Measurements from ENCODE around the gene QRICH1. TPM values are rescaled to one million over a fixed set of nuclear protein-coding genes. Genes with fewer than 3 reads are reported as not detected.

The QRICH1 gene
- polyA plus RNA-seq, 1 of the 3 experiments (the other 2 are of a cell fraction): 58.5 TPM

DNA sequence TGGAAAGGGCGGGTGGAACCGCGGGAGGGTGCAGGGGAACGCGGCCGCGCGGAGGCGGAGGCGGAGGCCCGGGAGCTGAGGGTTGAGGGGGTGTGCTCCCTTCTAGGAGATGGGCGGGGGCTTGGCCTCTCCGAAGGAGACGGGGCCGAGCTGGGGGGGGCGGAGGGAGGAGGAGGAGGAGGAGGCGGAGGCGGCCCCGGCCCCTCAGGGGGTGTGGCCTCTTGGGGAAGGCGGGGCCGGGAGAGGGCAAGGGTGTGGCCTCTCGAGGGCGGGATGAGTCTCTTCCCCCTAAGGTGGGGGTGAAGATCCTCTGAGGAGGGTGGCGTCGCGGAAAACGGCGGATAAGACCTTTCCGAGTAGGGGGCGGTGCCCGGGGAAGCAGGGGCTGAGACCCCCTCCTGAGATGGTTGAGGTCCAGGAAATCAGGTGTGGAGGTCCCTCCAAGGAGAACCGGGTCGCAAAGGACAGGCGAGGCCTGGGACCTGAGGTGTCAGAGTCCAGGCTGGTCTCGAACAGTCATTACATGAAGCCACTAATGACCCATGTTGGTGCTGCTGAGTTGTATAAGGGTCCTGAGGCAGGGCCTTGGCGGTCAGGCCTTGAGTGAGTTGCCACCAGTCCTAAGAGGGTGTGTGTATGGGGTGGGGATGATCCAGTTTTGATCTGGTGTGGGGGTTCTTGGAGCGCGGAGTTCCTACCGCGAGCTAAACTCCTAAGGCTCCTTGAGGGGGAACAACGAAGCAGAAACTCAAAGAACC lies 85.9 kb downstream of the QRICH1 start:
- 16% methylated on average over 29 of the region's 41 CpGs for WGBS (ENCODE audit: low lambda C conversion rate)
- TF ChIP-seq SIN3A (IDR thresholded peaks at IDR 0.05; ENCODE audit: borderline replicate concordance, low read depth, low read length): no peak
- TF ChIP-seq RXRA (IDR thresholded peaks at IDR 0.05; ENCODE audit: borderline replicate concordance, low read depth): no peak
- peak; percentile 2; the same call in 1 of the 2 replicates for TF ChIP-seq SMC3 (IDR thresholded peaks at IDR 0.05; ENCODE audit: low read depth, low read length)
- Histone ChIP-seq H3K4me3 (ENCODE audit: low read depth in 2 of 2, low read length in 1 of 2) (peak overlapping the region; percentile 78 to 97), H3K9me3 (no peaks in the 10 kb centered on the region), H3K27ac (ENCODE audit: low read depth in 2 of 2, low read length in 1 of 2) (peak overlapping the region; percentile 96 to 98), H3F3A (replicated peaks; ENCODE audit: insufficient read depth) (peaks cover 3% of the 10 kb centered on the region), H3K4me2 (peak overlapping the region; percentile 100), H3K9me2 (no peaks in the 10 kb centered on the region), H3K79me2 (ENCODE audit: insufficient read depth) (peaks cover 66% of the 10 kb centered on the region), H3K36me3 (replicated peaks in 1 of 2; ENCODE audit: control insufficient read depth in 1 of 2, insufficient read depth in 2 of 2, low read length in 1 of 2) (peaks cover 4 to 17% of the 10 kb centered on the region in 2 experiments), H3K27me3 (ENCODE audit: insufficient read depth) (no peaks in the 10 kb centered on the region), H3K9ac (peak overlapping the region; percentile 100), H4K20me1 (ENCODE audit: insufficient read depth) (peaks cover 48% of the 10 kb centered on the region), H3K4me1 (ENCODE audit: control insufficient read depth in 1 of 2, insufficient read depth in 2 of 2, low read depth in 1 of 2, low read length in 1 of 2) (peaks cover 0 to 18% of the 10 kb centered on the region in 2 experiments; a peak in 2 of 4 replicates), H2AFZ (ENCODE audit: low read depth) (peak overlapping the region; percentile 84)
- ChIA-PET CTCF (interaction anchor here (0.8 to 4.4 kb wide), 13 partner anchors 9 to 325 kb away, joined by 3 to 39 read pairs (median 5); partner anchors contain the start of genes DALRD3, IMPDH2, NDUFAF3 and P4HTM), POLR2A (interaction anchor here (0.8 to 4.4 kb wide), 12 partner anchors 9 to 462 kb away, joined by 3 to 80 read pairs (median 11); partner anchors contain the start of genes DAG1, DALRD3, IMPDH2 and IP6K2)
- DNase-seq: peak; percentile 92

DNA sequence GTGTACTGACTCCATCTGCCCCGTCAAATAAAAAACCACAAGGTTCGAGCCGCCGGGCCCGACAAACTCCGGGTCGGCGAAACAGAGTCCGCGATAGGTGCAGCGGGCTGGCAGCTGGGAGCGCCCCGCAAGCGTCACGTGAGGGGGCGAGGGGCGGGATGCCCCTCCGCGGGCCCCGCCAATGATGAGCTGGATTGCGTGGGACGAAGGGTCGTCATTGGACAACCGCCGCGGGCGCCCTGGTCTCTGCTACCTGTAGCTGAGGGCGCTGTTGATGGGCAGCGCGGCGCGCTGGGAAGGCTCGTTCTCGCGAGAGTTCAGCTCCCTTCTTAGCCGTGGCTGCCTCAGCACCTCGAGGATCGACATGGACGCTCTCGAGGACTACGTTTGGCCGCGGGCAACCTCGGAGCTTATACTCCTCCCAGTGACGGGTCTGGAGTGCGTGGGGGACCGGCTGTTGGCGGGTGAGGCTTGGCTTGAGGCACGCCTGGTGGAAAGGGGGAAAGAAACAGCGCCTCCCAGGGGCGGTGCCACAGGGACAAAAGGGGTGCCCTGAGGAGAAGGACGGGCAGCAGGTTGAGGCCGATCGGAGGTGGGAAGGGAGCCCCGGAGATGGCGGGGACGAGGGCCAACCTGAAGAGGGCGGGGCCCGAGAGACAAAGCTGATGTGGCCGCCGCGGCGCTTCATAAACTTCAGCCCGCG lies 86.7 kb downstream of the QRICH1 start, which contains the start of gene WDR6:
WDR6 (plus strand) TSS at position 324 of the 703 bp plus-strand sequence; CDS start at position 365, 41 bp downstream.
- under 1% methylated on average over 22 of the region's 65 CpGs for WGBS (ENCODE audit: low lambda C conversion rate)
- Histone ChIP-seq H3K4me2 (peak within 1 kb of the TSS; percentile 100), H4K20me1 (ENCODE audit: insufficient read depth) (peaks cover 40% of the 10 kb centered on the region), H3K9me3 (no peaks in the 10 kb centered on the region), H3K36me3 (replicated peaks in 1 of 2; ENCODE audit: control insufficient read depth in 1 of 2, insufficient read depth in 2 of 2, low read length in 1 of 2) (peaks cover 4 to 10% of the 10 kb centered on the region in 2 experiments), H3K79me2 (ENCODE audit: insufficient read depth) (peaks cover 58% of the 10 kb centered on the region), H3K27ac (ENCODE audit: low read depth in 2 of 2, low read length in 1 of 2) (peak within 1 kb of the TSS; percentile 96 to 98), H3K4me3 (ENCODE audit: low read depth in 2 of 2, low read length in 1 of 2) (peak within 1 kb of the TSS; percentile 78 to 97), H3K4me1 (ENCODE audit: control insufficient read depth in 1 of 2, insufficient read depth in 2 of 2, low read depth in 1 of 2, low read length in 1 of 2) (peaks cover 0 to 21% of the 10 kb centered on the region in 2 experiments; a peak in 2 of 4 replicates), H2AFZ (ENCODE audit: low read depth) (peak within 1 kb of the TSS; percentile 84), H3K9me2 (no peaks in the 10 kb centered on the region), H3K27me3 (ENCODE audit: insufficient read depth) (no peaks in the 10 kb centered on the region), H3K9ac (peak within 1 kb of the TSS; percentile 100), H3F3A (replicated peaks; ENCODE audit: insufficient read depth) (peaks cover 3% of the 10 kb centered on the region)
- POLR2A ChIA-PET: interaction anchor here (0.5 to 4.4 kb wide), 17 partner anchors 10 to 463 kb away, joined by 3 to 80 read pairs (median 4); partner anchors contain the start of genes DAG1, DALRD3, IMPDH2 and IP6K2
- CTCF ChIA-PET: interaction anchor here (0.8 to 4.4 kb wide), 11 partner anchors 10 to 324 kb away, joined by 3 to 39 read pairs (median 9); partner anchors contain the start of genes DALRD3, IMPDH2, NDUFAF3 and P4HTM
- peak; percentile 98 for DNase-seq
- TF ChIP-seq, protein P1, sequence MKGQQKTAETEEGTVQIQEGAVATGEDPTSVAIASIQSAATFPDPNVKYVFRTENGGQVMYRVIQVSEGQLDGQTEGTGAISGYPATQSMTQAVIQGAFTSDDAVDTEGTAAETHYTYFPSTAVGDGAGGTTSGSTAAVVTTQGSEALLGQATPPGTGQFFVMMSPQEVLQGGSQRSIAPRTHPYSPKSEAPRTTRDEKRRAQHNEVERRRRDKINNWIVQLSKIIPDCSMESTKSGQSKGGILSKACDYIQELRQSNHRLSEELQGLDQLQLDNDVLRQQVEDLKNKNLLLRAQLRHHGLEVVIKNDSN (IDR thresholded peaks at IDR 0.05; ENCODE audit: borderline replicate concordance, low read depth): peak; percentile 99
- peak; percentile 29; the same call in 1 of the 2 replicates for TF ChIP-seq RCOR1 (IDR thresholded peaks at IDR 0.05; ENCODE audit: low read length)
- peak; percentile 73; the same call in 1 of the 2 replicates for TF ChIP-seq SIN3A (IDR thresholded peaks at IDR 0.05; ENCODE audit: borderline replicate concordance, low read depth, low read length)
- no peak for TF ChIP-seq FOSL2 (IDR thresholded peaks at IDR 0.05; ENCODE audit: borderline replicate concordance, low read depth)
- TF ChIP-seq, protein P2, sequence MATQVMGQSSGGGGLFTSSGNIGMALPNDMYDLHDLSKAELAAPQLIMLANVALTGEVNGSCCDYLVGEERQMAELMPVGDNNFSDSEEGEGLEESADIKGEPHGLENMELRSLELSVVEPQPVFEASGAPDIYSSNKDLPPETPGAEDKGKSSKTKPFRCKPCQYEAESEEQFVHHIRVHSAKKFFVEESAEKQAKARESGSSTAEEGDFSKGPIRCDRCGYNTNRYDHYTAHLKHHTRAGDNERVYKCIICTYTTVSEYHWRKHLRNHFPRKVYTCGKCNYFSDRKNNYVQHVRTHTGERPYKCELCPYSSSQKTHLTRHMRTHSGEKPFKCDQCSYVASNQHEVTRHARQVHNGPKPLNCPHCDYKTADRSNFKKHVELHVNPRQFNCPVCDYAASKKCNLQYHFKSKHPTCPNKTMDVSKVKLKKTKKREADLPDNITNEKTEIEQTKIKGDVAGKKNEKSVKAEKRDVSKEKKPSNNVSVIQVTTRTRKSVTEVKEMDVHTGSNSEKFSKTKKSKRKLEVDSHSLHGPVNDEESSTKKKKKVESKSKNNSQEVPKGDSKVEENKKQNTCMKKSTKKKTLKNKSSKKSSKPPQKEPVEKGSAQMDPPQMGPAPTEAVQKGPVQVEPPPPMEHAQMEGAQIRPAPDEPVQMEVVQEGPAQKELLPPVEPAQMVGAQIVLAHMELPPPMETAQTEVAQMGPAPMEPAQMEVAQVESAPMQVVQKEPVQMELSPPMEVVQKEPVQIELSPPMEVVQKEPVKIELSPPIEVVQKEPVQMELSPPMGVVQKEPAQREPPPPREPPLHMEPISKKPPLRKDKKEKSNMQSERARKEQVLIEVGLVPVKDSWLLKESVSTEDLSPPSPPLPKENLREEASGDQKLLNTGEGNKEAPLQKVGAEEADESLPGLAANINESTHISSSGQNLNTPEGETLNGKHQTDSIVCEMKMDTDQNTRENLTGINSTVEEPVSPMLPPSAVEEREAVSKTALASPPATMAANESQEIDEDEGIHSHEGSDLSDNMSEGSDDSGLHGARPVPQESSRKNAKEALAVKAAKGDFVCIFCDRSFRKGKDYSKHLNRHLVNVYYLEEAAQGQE (IDR thresholded peaks at IDR 0.05; ENCODE audit: low read depth, low read length): no peak
- no peak for TF ChIP-seq EZH2phosphoT487 (IDR thresholded peaks at IDR 0.05; ENCODE audit: borderline replicate concordance, low read depth)
- TF ChIP-seq EP300 (IDR thresholded peaks at IDR 0.05; ENCODE audit: borderline replicate concordance in 1 of 2, low read depth in 1 of 2, low read length in 1 of 2): no peak
- TF ChIP-seq, protein P3, sequence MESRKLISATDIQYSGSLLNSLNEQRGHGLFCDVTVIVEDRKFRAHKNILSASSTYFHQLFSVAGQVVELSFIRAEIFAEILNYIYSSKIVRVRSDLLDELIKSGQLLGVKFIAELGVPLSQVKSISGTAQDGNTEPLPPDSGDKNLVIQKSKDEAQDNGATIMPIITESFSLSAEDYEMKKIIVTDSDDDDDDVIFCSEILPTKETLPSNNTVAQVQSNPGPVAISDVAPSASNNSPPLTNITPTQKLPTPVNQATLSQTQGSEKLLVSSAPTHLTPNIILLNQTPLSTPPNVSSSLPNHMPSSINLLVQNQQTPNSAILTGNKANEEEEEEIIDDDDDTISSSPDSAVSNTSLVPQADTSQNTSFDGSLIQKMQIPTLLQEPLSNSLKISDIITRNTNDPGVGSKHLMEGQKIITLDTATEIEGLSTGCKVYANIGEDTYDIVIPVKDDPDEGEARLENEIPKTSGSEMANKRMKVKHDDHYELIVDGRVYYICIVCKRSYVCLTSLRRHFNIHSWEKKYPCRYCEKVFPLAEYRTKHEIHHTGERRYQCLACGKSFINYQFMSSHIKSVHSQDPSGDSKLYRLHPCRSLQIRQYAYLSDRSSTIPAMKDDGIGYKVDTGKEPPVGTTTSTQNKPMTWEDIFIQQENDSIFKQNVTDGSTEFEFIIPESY (IDR thresholded peaks at IDR 0.05; ENCODE audit: borderline replicate concordance, low read depth): peak; percentile 97
- TF ChIP-seq, protein P4, sequence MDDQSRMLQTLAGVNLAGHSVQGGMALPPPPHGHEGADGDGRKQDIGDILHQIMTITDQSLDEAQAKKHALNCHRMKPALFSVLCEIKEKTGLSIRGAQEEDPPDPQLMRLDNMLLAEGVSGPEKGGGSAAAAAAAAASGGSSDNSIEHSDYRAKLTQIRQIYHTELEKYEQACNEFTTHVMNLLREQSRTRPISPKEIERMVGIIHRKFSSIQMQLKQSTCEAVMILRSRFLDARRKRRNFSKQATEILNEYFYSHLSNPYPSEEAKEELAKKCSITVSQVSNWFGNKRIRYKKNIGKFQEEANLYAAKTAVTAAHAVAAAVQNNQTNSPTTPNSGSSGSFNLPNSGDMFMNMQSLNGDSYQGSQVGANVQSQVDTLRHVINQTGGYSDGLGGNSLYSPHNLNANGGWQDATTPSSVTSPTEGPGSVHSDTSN (IDR thresholded peaks at IDR 0.05): peak; percentile 95
- no peak for TF ChIP-seq NRF1 (IDR thresholded peaks at IDR 0.05; ENCODE audit: low read depth, low read length)

Measured in SK-N-SH (cell line).